Measurements from ENCODE around the gene ZNF141. TPM values are rescaled to one million over a fixed set of nuclear protein-coding genes. Genes with fewer than 3 reads are reported as not detected.

ZNF141 gene
- total RNA-seq, 1 donor from 2014 or later = 22.0 TPM

- H3K4me1 Mint-ChIP-seq (ENCODE audit: low read depth, unreplicated experiment) = peaks cover 9% of the 10 kb centered on the region
- H3K9me3 Mint-ChIP-seq (ENCODE audit: unreplicated experiment) = peaks cover 12% of the 10 kb centered on the region
- no peak overlapping the region for H3K27ac Mint-ChIP-seq (ENCODE audit: unreplicated experiment)
- TF ChIP-seq CTCF (IDR thresholded peaks at IDR 0.05; ENCODE audit: partially characterized antibody, unreplicated experiment) = no peak
- no peak for DNase-seq
- H3K4me3 Mint-ChIP-seq (ENCODE audit: unreplicated experiment) = peak overlapping the region; percentile 89
- peaks cover 10% of the 10 kb centered on the region for H3K36me3 Mint-ChIP-seq (ENCODE audit: unreplicated experiment)
- H3K27me3 Mint-ChIP-seq (ENCODE audit: unreplicated experiment) = peaks cover 2% of the 10 kb centered on the region
Observed at GRCh38 chr4:335515-335914, 2.1 kb upstream of the ZNF141 start.

- peak overlapping the region; percentile 89 for H3K4me3 Mint-ChIP-seq (ENCODE audit: unreplicated experiment)
- H3K9me3 Mint-ChIP-seq (ENCODE audit: unreplicated experiment) = peaks cover 12% of the 10 kb centered on the region
- peaks cover 2% of the 10 kb centered on the region for H3K27me3 Mint-ChIP-seq (ENCODE audit: unreplicated experiment)
- peaks cover 12% of the 10 kb centered on the region for H3K36me3 Mint-ChIP-seq (ENCODE audit: unreplicated experiment)
- H3K4me1 Mint-ChIP-seq (ENCODE audit: low read depth, unreplicated experiment) = peaks cover 9% of the 10 kb centered on the region
- peak overlapping the region; percentile 80 for H3K27ac Mint-ChIP-seq (ENCODE audit: unreplicated experiment)
- DNase-seq = peak; percentile 47
- no peak for TF ChIP-seq CTCF (IDR thresholded peaks at IDR 0.05; ENCODE audit: partially characterized antibody, unreplicated experiment)
Observed at GRCh38 chr4:336099-336892, 1.3 kb upstream of the ZNF141 start.

GRCh38 chr4:336893-337142 lies 796 bp upstream of the ZNF141 start:
- peaks cover 12% of the 10 kb centered on the region for H3K9me3 Mint-ChIP-seq (ENCODE audit: unreplicated experiment)
- H3K27ac Mint-ChIP-seq (ENCODE audit: unreplicated experiment) = peak overlapping the region; percentile 98
- no peak for TF ChIP-seq CTCF (IDR thresholded peaks at IDR 0.05; ENCODE audit: partially characterized antibody, unreplicated experiment)

GRCh38 chr4:337932-338758 lies 531 bp downstream of the ZNF141 start:
- Mint-ChIP-seq H3K4me1 (ENCODE audit: low read depth, unreplicated experiment) (peaks cover 9% of the 10 kb centered on the region), H3K36me3 (ENCODE audit: unreplicated experiment) (peaks cover 16% of the 10 kb centered on the region), H3K27me3 (ENCODE audit: unreplicated experiment) (peaks cover 2% of the 10 kb centered on the region), H3K4me3 (ENCODE audit: unreplicated experiment) (peak overlapping the region; percentile 99), H3K27ac (ENCODE audit: unreplicated experiment) (peak overlapping the region; percentile 98), H3K9me3 (ENCODE audit: unreplicated experiment) (peaks cover 12% of the 10 kb centered on the region)
- no peak for TF ChIP-seq CTCF (IDR thresholded peaks at IDR 0.05; ENCODE audit: partially characterized antibody, unreplicated experiment)
- peak; percentile 58 for DNase-seq

More at GRCh38 chr4:336893-337142, 796 bp upstream of the ZNF141 start:
- DNase-seq = no peak
- Mint-ChIP-seq H3K4me1 (ENCODE audit: low read depth, unreplicated experiment) (peaks cover 9% of the 10 kb centered on the region), H3K4me3 (ENCODE audit: unreplicated experiment) (peak overlapping the region; percentile 99), H3K36me3 (ENCODE audit: unreplicated experiment) (peaks cover 12% of the 10 kb centered on the region), H3K27me3 (ENCODE audit: unreplicated experiment) (peaks cover 2% of the 10 kb centered on the region)

- H3K36me3 Mint-ChIP-seq (ENCODE audit: unreplicated experiment) = peaks cover 16% of the 10 kb centered on the region
- peaks cover 12% of the 10 kb centered on the region for H3K9me3 Mint-ChIP-seq (ENCODE audit: unreplicated experiment)
- peaks cover 2% of the 10 kb centered on the region for H3K27me3 Mint-ChIP-seq (ENCODE audit: unreplicated experiment)
- peaks cover 9% of the 10 kb centered on the region for H3K4me1 Mint-ChIP-seq (ENCODE audit: low read depth, unreplicated experiment)
- peak overlapping the region; percentile 62 for H3K27ac Mint-ChIP-seq (ENCODE audit: unreplicated experiment)
- H3K4me3 Mint-ChIP-seq (ENCODE audit: unreplicated experiment) = peak overlapping the region; percentile 99
- DNase-seq = peak; percentile 21
- no peak for TF ChIP-seq CTCF (IDR thresholded peaks at IDR 0.05; ENCODE audit: partially characterized antibody, unreplicated experiment)
Observed at GRCh38 chr4:338759-339097, 1.1 kb downstream of the ZNF141 start.
